COLO829 (cell line): Measurements from ENCODE around the gene TPSAB1.
"Not testable (repeated sequence)": the region's sequence is repeated elsewhere in the genome, so short reads cannot be mapped to it uniquely, and the experiment has no call there.

Experiments used
- DNase-seq: peaks from one replicate; pipeline ENCODE4 v3.0.0; 2012; ENCODE audit warnings: low spot score

Gene TPSAB1

DNA sequence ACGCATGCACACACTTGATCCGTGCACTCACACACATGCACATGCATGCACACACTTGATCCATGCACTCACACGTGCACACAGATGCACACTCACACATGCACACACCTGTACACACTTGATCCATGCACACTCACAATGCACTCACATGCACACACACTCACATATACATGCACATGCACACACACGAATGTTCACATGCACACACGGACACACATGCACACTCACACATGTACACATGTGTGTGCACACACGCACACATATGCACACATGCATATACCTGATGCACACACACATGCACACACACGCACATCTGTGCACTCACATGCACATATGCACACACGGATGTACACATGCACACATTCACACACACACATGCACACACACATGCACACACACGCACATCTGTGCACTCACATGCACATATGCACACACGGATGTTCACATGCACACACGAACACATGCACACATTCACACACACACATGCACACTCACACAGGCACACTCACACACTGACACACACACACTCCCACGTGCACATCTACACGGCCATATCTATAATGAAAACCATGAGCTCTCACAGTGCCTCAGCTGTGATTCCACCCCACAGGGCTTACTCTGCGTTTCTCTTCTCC, 7.5 kb downstream of the TPSAB1 start:
- DNase-seq = not testable (repeated sequence)

DNA sequence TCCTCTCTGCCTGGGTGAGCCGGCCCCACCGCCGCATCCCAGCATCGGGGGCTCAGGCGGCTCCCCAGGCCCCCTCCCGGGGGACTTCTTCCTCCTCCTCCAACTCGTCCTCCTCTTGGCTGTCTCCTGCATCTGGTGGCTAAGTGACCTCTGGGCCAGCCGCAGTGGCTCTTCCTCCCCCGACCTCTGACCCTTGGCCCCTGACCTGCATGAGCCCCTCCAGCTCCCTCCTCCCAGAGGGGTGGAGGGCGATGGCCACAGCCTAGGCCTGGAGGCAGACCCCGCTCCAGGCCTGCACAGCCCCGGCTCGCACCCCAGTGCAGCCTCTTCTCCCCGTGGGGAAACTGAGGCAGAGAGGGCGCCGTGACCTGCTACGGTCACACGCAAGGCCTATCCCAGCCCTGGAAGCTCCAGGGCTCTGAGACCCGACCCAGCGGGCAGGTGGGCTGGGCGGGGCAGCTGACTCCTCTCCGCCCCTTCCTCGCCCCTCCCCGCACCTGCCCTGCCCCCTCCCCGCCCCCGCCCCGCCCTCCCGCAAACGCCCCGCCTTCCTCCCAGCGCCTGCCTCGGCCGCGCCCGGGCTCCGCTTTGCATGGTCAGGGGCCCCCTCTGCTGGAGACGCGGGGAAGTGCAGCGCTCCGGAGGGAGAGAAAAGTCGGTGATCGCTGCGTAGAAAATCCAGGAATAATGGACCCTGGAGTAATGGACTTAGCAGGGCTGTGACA, 8.7 kb downstream of the TPSAB1 start:
- not testable (repeated sequence) for DNase-seq

DNA sequence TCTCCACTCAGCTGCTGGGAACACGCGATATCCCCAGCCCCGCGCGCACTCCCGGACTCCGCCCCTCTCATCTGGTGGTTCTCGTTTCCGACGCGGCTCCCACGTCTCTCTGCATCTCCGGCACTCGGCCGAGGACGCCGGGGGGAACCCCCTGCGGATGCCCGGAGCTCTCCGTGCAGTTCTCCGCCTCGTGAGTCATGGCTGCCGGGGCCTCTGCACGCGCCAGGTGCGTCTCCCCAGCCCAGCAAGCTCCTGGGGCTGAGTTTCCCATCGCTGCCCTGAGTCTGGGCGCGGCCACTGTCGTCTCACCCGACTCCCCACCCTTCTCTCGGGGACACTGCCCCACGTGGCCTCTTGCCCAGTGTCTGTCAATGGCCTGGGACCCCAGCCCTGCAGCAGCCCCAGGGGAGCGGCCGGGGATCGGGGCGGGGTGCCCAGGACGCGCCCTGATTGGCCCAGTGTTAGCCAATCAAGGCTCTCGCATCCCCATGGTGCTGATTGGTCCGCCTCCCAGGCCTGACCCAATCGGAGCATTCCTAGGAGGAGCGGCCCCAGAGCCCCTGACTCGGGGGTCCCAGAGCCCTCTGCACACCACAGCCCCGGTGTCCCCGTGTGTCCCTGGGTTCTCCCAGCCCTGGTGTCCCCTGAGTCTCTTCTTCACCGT, 13.3 kb downstream of the TPSAB1 start:
- not testable (repeated sequence) for DNase-seq

DNA sequence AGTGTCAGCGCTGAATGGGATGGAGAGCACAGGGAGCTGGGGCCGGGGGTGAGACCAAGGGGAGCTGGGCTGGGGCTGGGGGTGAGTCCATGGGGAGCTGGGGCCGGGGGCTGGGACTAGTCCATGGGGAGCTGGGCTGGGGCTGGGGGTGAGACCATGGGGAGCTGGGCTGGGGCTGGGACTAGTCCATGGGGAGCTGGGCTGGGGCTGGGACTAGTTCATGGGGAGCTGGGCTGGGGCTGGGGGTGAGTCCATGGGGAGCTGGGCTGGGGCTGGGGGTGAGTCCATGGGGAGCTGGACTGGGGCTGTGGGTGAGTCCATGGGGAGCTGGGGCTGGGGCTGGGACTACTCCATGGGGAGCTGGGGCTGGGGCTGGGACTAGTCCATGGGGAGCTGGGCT, 14.3 kb downstream of the TPSAB1 start:
- DNase-seq = not testable (repeated sequence)

DNA sequence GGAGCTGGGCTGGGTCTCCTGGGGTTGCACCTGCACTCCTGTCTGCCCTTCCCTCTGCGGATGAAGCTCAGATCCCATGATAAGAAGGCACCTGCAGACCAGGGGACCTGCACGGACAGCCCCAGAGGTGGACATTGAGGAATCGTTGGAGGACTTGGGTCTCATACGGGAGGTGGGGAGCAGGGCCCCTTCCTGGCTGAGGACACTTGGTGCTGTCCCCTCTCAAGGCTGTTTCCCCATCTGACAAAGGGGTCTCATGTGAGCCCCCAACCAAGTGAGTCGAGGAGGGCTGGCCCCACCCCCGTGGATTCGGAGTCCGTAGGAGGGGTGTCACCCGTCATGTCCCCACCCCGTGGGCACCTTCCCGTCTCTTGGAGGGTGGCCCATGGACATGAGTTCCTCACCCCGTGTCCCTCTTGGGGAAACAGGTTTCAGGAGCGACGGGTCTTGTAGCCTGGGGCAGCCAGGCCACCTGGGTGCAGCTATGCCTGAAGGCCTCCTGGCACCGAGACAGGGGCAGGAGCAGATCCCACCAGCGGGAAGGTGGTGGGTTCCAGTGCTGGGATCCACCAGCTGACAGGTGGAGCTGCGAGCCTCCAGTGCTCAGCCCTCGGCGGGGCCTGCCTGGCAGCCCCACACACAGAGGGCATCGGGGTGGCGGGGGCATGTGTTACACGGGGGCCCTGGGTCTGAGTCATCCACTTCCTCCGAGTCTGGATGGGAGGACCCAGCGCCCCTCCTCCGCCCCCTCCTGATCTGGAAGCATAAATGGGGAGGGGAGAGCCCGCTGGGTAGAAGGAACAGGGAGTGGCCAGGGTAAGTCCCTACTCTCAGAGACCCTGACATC, 15.0 kb downstream of the TPSAB1 start, which contains the start of gene TPSD1:
Gene TPSD1, plus strand, starts transcription at position 794 of the 847 bp plus-strand sequence. CDS start 212 bp downstream, outside the sequence.
- DNase-seq = not testable (repeated sequence)

DNA sequence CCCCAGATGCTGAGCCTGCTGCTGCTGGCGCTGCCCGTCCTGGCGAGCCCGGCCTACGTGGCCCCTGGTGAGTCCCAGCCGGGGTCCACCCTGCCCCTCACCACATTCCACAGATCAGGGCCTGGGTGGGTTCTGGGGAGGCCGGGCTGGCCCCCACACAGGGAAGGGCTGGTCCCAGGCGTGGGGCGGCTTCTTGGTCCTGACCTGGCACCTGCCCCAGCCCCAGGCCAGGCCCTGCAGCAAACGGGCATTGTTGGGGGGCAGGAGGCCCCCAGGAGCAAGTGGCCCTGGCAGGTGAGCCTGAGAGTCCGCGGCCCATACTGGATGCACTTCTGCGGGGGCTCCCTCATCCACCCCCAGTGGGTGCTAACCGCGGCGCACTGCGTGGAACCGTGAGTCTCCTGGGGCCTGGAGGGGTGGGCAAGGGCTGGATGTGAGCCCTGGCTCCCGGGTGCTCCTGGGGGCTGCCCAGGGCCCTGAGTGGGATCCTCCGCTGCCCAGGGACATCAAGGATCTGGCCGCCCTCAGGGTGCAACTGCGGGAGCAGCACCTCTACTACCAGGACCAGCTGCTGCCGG, 15.9 kb downstream of the TPSAB1 start:
- not testable (repeated sequence) for DNase-seq

DNA sequence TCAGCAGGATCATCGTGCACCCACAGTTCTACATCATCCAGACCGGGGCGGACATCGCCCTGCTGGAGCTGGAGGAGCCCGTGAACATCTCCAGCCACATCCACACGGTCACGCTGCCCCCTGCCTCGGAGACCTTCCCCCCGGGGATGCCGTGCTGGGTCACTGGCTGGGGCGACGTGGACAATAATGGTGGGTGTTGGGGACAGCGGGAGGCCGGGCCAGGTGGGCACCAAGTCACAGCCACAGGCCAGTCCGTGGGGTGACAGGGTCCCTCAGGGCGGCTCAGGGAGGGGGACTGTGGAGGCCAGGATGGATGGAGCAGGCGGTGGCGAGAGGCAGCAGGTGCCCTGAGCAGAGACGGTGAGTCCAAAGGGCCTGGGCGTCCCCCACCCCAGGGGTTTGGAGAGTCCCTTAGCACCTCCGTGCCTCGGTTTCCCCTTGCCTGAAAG, 16.4 kb downstream of the TPSAB1 start:
- DNase-seq = no peak

DNA sequence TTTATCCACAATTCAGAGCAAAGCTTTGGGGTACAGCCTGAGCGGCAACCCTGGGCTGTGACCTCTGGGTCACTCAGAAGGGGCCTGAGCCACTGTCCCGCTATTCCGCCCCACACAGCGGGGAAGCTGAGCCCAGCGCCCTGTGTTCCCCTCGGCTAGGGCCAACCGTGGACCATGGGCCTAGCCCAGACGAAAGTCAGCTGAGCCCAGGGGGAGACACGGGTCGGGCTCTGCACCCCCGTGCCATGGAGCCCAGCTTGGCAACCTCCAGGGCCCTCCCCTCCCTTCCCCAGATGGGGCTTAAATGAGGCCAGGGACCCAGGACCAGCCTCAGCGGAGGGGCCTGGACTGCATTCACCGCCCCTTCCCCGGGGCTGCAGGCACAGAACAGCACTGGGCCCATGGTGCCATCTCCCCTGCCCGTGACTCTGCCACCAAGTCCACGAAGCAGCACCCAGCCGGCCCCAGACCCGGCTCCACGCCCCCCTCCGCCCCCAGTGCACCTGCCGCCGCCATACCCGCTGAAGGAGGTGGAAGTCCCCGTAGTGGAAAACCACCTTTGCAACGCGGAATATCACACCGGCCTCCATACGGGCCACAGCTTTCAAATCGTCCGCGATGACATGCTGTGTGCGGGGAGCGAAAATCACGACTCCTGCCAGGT, 17.2 kb downstream of the TPSAB1 start:
- DNase-seq = no peak

DNA sequence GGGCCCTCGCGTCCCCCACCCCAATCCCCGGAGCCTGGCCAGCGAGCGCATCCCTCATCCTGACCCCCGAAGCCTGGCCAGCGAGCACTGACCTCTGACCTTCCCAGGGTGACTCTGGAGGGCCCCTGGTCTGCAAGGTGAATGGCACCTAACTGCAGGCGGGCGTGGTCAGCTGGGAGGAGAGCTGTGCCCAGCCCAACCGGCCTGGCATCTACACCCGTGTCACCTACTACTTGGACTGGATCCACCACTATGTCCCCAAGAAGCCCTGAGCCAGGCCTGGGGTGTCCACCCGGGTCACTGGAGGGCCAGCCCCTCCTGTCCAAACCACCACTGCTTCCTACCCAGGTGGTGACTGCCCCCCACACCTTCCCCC, 17.7 kb downstream of the TPSAB1 start:
- no peak for DNase-seq

DNA sequence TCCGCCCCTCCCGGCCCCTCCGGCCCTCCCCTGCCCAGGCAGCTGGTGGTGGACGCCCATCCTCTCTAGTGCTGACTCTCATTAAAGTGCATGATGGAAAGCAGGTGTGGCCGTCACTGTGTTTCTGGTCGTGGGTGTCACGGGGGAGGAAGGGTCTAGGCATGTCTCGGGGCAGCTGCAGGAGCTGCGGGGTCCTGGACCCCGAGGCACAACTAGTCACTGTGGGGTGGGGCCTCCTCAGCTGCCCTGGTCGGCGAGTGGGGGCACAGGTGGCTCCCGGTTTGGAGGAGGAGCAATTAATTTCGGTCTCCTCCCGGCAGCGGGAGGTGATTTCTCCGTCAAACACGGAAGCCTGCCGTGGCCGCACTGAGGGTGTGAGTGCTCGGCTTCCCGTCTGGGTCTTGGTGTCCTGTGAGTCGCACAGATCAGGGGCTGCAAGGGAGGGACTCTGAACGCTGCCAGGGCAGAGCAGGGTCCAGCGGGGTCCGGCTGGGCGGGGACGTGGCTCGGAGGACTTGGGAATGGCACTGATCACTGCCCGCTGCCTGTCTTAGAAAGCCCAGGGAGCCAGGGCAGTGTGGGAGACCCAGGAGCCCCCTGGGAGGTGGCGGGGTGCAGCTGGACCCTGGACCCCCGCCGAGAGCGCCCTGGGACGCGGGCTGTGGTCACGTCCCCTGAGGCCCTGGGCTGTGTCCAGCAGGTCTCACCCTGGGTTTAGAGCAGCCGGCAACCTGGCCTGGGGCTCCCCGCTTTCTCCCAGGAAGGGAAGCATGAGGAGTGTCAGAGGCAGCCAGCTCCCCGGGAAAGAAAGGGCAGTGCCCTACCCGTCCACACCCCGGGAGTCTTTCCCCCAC, 18.6 kb downstream of the TPSAB1 start:
- no peak for DNase-seq

DNA sequence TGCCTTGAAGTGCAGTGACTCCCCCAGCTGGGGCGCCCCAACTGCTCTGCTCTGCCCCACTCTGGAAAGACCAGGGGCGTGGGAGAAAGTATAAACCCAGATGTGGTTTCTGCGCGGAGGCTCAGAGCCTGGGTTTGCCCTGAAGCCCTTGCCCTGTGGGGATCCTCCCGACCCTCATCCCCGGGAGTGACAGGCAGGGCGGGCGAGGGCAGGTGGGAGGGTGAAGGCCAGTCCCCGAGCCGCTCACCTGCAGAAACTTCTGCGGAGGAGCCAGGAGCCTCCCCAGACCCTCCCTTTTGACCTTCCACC, 19.2 kb downstream of the TPSAB1 start:
- no peak for DNase-seq

DNA sequence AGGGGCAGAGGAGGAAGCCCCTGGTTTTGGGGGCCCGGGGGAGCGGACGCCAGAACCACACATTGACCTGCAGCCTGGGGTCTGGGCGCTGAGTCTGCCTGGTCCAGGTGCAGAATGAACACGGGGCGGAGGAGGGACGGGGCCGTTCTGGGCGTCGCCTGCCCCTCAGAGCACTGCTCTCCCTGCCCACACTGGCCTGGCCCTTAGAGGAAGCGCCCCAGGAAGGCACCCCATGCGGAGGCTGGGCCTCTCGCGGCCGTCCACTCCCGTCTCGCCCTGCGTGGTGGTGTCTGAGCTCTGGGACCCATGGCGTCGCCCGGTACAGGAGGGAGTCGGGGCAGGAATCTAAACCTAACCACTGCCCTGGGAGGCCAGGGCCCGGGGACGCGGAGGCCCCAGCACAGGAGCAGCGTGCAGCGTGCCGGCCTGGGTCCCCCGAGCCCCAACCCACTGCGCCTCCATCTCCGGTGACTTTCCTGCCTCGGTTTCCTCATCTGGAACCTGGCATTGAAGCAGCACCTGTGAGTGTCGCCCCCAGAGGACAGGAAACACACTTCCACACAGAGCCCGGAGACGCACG, 19.7 kb downstream of the TPSAB1 start:
- no peak for DNase-seq

DNA sequence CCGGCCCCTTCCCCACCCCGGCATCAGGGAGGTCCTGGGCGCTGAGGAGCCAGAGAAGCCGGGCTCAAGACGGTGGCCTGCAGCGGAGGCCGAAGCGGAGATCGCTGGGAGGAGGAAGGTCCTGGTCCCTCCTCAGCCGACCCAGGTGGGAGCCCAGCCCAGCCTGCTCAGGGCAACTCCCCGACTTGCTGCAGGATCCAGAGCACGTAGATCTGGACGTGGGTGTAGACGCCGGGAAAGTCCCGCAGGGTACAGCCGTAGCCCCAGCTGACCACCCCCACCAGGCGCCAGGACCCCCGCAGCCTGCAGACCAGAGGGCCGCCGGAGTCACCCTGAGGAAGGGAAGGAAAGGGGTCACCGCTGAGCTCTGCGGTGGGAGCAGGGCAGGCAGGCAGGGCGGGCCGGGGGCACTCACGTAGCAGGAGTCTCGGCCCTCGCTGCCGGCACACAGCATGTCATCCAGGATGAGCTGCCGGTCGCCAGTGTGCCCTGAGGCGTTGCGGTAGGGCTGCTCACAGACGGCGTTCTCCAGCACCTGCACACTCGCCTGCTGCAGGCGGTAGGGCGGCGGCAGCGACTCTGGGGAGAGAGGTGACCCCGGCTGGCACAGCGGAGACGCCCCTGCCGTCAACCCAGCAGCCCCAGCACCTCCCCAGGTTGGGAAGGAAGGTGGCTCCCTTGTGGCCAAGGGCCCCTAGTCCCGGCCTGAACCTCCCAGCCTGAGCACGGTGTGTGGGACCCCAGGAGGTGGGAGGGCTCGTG, 20.8 kb downstream of the TPSAB1 start:
- DNase-seq = no peak

DNA sequence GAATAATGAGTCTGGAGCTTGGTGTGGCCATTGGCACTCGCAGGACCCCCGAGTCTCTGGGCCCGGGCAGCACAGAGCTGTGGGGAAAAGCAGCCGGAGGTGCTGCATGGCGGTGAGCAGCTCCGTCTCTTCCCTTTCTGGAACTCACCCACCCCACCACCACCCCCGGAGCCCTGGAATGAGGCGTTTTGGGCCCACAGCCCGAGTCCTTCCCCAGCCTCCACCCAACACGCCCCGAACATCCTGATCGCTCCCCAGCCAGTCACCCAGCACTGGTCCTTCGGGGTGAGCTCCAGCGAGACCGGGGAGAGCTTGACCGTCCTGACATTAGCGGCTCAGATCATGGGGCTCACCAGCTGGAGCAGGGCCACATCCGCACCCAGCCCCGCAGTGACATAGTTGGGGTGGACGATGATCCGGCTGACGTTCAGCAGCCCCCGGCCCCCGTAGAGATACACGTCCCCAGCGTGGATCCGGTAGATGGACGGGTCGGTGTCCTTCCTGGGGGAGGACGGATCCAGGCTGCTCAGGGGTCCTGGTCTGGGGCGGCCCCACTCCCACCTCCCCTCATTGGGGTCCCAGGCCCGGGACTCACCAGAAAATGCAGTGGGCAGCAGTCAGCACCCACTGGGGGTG, 21.8 kb downstream of the TPSAB1 start:
- DNase-seq = no peak

DNA sequence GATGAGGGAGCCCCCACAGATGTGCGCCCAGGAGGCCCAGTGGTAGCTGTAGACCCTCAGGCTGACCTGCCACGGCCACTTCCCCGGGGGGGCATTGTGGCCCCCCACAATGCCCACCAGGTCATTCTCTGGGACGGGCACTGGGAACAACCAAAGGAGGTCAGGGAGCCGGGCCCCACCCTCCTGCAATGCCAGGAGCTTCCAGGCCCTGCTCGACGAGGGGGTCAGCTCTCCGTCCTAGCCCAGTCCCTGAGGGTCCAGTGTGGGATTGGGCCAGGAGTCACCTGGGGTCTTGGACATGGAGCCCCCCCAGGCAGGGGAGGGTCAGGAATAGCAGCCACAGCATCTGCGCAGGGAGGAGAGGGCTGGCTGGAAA, 22.3 kb downstream of the TPSAB1 start:
- DNase-seq = no peak

DNA sequence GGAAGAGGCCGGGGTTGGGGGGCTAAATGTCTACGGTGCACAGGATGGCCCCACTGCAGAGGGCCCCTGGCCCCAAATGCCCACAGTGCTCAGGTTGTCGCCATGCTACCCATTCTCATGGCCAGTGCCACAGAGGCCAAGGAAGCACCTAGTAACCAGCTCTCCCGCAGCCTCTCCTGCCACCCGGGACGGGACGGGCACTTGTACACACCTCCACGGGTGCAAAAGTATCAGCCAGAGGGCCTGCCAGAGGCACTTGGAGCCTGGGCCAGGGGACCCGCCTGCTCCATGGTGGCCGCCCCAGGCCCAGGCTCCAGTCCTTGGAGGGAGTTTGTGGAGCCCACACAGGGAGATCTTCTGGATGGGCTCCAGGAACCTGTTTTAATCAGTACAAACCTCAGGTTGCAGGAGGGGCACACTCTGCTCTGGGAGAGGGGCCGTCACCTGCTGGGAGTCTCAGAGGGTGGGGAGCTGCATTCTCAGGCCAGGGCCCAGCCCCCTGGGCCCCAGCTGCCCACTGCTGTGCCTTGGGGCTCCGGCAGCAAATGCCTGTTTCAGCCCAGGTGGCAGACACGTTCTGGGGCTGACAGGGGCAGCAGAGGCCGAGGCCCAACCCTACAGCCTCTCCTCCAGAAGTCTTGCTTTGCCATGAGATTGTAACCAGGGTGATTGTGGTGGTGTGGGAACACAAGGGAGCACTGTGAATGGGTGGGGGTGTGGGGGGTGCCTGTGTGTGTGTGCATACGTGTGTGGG, 23.3 kb downstream of the TPSAB1 start:
- no peak for DNase-seq

DNA sequence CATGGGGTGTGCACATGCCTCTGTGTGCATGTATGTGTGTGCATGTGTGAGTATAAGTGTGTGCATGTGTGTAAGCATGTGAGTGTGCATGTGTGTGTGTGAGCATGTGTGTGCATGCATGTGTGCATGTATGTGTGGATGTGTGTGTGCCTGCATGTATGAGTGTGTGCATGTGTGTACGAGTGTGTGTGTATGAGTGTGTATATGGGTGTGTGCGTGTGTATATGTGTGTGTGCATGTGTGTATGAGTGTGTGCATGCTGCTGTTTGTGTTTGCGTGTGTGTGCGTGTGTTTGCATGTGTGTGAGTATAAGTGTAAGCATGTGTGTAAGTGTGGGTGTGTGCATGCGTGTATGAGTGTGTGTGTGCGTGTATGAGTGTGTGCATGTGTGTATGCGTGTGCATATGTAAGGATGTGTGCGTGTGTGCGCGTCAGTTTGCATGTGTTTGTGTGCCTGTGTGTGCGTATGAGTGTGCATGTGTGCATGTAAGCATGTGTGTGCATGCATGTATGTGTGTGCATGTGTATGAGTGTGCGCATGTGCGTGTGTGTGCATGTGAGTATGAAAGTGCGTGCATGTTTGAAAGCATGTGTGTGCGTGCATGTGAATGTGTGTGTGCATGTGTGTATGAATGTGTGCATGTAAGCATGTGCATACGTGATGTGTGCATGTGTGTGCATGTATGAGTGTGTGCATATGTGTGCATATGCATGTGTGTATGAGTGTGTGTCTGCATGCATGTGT, 24.0 kb downstream of the TPSAB1 start:
- DNase-seq = no peak
